KOPT-K1 (cell line): ENCODE results near the gene MYO5B.

ENCODE experiments used
- H3K27ac ChIP-seq: fragments of 200-600 bp; sonication (generic); 2 replicates; pipeline ENCODE4 v1.5.1; 2016; ENCODE audit warnings: antibody characterized with exemption, mild to moderate bottlenecking, low read depth, low read length; ENCODE audit not compliant: poor library complexity, severe bottlenecking
- H3K36me3 ChIP-seq: fragments of 200-600 bp; sonication (generic); 2 replicates; pipeline ENCODE4 v1.5.1; 2017; ENCODE audit warnings: antibody characterized with exemption, mild to moderate bottlenecking, low read length, moderate library complexity; ENCODE audit not compliant: insufficient read depth
- H3K9me3 ChIP-seq: fragments of 200-600 bp; sonication (generic); 2 replicates; pipeline ENCODE4 v1.5.1; 2017; ENCODE audit warnings: antibody characterized with exemption, low read length, mild to moderate bottlenecking; ENCODE audit not compliant: insufficient read depth, poor library complexity, severe bottlenecking

MYO5B gene

DNA sequence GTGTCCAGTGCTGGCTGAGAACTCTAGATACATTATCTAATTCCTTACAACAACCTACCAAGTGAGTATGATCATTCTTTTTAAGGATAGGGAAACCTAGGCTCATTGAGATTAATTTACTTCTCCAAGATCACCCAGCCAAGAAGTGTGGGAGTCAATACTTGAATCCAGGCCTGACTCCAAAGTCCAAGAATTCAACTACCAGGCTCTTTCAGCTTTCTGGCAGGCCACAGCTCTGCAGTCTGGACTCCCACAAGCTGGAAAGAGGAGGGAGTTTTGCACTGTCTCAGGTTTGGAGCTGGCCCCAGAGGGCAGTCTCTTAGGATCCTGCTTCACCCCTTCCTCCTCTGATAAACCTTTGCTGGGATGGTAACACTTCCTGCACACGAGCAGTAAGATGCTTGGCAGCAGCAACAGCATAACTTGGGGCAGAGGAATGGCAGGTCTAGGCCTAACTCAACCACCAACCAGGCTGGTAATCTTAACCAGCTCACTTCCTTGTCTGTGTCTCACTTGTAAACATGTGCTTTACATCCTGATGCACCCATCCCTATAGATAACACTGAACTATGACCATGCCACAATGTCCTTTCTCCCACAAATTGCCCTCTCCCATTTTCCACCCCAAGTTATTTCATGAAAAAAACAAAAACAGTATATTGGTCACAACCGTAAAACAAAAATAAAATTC lies 270.5 kb downstream of the MYO5B start:
- Histone ChIP-seq H3K36me3 (no peaks in the 10 kb centered on the region), H3K9me3 (no peaks in the 10 kb centered on the region), H3K27ac (no peak overlapping the region)

DNA sequence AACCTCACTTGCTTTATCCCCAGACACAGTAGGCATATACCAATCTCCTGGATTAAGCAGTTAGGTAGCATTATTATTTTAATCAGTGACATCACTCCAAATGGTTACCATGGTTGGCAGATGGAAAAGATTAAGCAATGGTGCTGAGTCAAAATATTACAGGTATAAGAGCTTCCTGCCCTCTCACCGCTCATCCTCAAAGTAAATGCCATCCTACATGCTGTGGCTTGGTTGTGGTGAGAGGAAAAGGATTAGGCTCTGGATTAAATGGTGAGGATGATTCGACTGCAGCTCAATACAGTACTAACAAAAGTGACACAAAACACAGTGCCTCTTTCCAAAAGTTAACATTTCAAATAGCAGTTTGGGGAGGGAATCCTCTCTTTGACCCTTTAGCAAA lies 272.7 kb downstream of the MYO5B start:
- Histone ChIP-seq H3K9me3 (no peaks in the 10 kb centered on the region), H3K27ac (no peak overlapping the region), H3K36me3 (no peaks in the 10 kb centered on the region)

DNA sequence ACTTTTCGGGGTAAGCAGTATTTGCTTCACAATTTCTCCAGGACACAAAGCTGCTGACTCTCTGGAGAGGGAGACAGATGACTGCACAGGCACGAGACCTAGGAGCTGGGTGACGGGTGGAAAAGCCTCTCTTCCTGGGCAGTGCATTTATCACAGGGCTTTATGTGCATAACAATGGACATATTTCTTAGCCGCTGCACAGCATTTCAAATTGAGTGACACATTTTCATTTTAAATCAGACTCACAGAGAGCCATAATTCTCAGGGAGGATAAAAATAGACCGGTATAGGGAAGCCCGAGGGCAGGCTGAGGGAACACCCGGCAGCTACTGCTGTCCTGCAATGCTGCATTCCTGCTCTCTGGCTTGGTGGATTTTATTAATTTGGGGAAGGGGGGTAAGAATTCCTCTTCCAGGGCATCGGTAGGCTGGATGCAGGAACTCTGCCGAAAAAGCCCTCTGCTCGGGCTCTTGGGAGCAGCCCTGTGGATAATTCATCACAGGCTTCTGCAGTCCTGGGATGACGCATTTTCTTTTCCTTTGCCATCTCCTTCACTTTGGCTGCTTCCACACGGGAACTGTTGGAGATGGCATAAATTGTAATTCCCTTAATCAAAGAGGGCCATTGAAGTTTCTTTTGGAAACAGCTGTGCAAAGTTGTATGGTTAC lies 273.5 kb downstream of the MYO5B start:
- H3K27ac ChIP-seq: no peak overlapping the region

DNA sequence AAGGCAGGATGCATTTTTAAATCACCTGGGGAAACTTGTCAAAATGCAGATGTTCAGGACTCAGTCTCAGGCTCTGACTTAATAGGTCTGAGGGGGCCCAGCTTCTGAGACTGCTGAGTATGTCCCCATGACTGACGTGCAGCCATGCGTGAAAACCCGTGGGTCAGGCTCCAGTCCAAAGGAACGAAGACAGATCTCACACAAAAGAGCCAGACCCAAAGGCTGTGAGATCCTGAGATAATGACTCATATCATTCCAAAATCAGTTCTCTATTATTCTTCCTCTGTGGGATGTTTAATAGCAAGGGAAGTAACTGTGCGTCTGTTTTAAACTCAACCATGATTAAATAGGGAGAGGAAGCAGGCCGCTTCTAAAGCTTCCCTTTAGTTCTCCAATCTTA lies 274.2 kb downstream of the MYO5B start:
- no peaks in the 10 kb centered on the region for H3K36me3 ChIP-seq
- no peaks in the 10 kb centered on the region for H3K9me3 ChIP-seq
- H3K27ac ChIP-seq: no peak overlapping the region

More for the DNA sequence above, 273.5 kb downstream of the MYO5B start:
- Histone ChIP-seq H3K36me3 (no peaks in the 10 kb centered on the region), H3K9me3 (no peaks in the 10 kb centered on the region)

DNA sequence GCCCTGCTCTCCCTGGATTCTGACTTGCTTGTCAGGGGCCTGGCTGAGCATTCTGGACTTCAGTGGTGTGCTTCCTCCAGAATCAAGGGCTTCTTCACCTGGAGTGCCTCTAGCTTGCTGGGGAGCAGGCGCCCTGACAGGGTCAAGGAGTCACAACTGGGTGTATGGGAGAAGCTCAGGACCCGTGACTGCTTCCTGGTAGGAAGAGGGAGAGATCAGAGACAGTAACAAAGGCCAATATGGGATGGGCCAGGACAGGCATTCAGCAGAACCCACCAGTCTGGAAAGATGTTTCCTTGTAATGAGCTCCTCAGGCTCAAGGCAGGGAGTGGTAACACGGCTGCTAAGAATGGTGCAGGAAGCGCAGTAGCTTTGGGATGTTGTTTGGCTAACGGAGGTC lies 277.2 kb downstream of the MYO5B start:
- Histone ChIP-seq H3K36me3 (no peaks in the 10 kb centered on the region), H3K9me3 (peaks cover 4% of the 10 kb centered on the region)

DNA sequence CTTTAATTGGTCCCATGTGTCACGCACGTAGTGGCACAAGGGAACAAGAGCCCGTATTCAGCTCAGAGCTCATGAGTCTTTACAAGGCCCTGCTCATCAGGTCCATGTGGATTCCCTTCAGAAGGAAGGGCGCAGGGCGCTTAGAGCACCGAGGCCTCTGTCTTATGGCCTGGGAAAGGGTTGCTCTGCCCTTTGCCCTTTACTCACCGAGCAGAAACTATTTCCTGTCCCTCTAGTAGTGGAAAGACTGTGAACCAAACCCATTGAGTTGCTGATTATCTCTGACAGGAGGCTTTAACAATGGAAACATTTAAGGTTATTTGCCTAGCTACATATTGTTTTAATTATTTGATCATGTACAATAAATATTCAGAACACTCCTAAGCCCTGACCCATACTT lies 279.6 kb downstream of the MYO5B start:
- Histone ChIP-seq H3K36me3 (no peaks in the 10 kb centered on the region), H3K9me3 (peaks cover 11% of the 10 kb centered on the region), H3K27ac (no peak overlapping the region)

More for the DNA sequence above, 277.2 kb downstream of the MYO5B start:
- H3K27ac ChIP-seq: no peak overlapping the region

DNA sequence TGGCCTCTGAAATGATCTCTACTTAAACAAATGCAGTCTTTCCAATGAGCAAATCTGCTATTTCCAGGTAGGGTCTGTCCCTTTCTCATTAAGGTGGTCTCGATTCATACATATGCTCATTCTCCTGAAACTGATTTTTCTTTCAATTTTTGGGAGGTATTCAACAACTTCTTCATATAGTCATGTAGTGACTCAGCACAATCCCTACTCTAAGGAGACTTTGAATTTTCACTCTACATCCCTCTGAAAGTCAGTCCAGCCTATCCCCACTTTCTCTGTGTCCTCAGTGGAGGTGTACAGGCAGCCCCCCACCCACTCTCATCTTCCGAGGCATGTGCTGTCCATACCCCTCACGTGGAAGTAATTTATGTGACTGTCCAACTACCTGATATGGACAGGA lies 281.7 kb downstream of the MYO5B start:
- no peak overlapping the region for H3K27ac ChIP-seq
- peaks cover 11% of the 10 kb centered on the region for H3K9me3 ChIP-seq
- no peaks in the 10 kb centered on the region for H3K36me3 ChIP-seq

DNA sequence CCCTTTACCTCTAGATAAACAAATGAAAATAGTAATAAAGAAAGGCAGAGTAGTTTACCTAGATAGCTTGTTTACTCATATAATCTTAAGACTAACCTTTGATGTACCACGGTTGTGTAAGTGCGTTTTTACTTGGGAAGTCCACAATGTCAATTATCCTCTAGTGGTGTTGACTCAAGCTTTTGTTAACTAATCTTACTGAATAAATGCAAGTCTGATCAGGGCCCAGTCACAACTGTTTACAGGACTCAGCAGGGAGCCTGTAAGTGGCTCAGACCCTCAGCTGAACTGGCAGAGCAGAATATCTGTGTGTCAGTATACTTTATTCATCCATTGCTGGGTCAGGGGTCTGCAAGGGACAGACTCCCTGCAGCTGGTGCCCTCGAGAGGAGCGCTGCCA lies 283.5 kb downstream of the MYO5B start:
- Histone ChIP-seq H3K36me3 (no peaks in the 10 kb centered on the region), H3K9me3 (peaks cover 11% of the 10 kb centered on the region), H3K27ac (no peak overlapping the region)

DNA sequence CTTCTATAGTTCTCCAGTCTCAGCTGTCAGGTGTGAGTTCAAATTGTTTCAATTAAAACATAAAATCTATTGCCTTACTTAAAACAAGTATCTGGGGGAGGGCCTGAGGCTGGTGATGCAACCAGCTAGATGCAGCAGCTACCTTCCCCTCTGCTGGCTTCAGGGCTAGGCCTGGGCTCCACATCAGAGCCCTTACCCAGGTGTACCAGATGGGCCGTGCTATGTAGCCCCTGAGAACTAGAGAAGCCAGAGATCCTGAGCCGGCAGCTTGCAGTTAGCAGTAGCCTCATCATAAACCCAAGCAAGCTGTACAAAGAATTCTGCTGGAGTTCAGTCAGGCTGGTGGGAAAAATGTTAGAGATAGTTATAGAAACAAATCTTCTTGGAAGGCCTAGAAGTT lies 284.0 kb downstream of the MYO5B start:
- Histone ChIP-seq H3K9me3 (peaks cover 11% of the 10 kb centered on the region), H3K36me3 (no peaks in the 10 kb centered on the region), H3K27ac (no peak overlapping the region)

DNA sequence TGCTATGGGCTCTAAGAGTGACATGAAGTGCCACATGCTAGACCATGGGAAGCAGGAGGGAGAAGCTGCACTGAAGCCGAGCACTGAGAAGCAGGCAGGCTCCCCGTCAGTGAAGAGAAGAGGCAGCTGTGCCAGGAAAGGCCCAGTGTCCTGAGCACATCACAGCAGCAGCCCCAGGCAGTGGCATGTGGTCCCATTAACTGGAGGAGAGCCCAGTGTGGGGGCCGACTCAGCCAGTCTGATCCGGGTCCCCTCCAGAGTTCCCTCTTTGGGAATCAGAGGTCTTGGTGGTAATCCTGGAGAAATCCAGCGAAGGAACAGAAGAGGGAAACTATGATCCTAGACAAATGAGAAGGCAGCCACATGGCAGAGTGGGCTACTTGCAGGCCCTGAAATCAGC lies 284.9 kb downstream of the MYO5B start:
- Histone ChIP-seq H3K9me3 (peaks cover 11% of the 10 kb centered on the region), H3K36me3 (no peaks in the 10 kb centered on the region), H3K27ac (no peak overlapping the region)

DNA sequence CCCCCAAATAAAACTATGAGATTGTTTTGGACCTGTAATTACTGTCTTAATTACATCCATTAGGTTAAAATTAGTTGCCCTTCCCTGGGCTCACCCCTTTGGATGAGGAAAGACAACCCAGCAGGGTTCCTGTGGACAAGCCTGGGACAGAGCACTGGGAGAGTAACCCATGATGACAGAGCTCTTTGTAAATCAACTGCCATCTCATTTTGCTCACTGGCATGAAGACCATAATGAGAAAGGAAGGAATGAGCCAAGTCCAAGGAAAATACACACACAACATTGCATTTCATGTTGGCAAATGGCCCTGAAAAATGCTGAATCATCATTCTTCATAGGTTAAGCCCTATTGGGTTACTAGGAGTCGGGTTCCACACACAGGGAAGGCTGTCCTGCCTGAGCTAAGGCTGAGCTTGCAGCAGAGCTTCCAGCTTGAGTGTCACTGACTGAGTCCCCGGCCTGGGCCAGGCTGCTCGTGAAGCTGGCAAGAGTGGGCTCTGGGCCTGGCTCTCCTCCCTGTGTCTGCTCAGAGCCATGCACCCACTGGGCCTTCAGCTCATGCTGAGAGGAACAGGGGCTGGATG lies 287.5 kb downstream of the MYO5B start:
- H3K27ac ChIP-seq: no peak overlapping the region
- H3K36me3 ChIP-seq: no peaks in the 10 kb centered on the region
- peaks cover 3% of the 10 kb centered on the region for H3K9me3 ChIP-seq

DNA sequence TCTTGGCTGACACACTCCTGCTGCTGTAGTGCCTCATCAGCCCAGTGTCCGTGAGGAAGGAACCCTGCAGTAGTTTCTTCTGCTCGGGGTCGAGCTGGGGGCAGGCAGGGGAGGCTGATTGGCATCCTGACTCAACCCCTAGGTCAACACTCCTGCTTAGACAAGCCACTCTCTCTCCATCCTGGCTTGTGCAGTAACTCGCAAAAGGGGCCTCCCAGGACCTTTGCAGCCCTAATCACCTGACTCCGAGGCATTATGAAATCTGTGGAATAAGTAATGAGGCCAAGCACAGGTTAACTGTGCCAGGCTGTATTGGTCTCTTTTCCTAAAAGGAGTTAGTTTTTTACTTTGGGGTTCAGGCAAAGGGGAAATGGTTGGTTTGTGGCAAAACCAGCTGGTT lies 289.2 kb downstream of the MYO5B start:
- H3K27ac ChIP-seq: no peak overlapping the region
- H3K9me3 ChIP-seq: no peaks in the 10 kb centered on the region
- H3K36me3 ChIP-seq: no peaks in the 10 kb centered on the region

DNA sequence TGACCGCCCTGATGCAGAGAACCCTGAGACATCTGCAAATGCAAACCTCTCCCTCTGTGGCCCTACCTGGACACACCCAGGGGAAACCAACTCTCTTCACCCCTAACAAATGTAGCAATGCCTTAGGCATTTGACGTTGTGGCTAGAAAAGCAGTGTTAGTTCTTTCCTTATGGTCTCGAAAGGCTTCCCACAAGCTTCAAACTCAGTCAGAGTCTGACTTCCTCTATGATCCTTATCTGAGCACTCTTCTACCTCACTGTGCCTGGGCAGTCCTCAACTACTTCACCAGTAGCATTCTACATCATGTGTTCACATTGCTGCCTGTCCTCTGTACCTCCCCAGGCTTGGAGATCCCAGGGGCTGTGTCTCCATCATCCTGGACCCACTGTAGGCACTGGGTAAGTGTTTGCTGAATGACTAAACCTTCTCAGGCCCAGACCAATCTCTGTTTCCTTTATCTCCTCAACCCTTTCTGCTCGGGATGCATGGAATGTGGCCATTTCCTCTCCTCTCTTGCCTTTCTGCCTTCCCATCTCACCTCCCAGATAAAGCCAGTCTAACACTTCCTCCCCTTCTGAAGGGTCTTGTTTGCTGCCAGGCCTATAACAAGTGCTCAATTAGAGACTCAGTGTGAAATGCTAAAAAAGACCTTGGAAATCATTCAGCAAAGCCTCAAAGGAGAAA lies 289.9 kb downstream of the MYO5B start:
- no peak overlapping the region for H3K27ac ChIP-seq
- no peaks in the 10 kb centered on the region for H3K36me3 ChIP-seq
- H3K9me3 ChIP-seq: no peaks in the 10 kb centered on the region

DNA sequence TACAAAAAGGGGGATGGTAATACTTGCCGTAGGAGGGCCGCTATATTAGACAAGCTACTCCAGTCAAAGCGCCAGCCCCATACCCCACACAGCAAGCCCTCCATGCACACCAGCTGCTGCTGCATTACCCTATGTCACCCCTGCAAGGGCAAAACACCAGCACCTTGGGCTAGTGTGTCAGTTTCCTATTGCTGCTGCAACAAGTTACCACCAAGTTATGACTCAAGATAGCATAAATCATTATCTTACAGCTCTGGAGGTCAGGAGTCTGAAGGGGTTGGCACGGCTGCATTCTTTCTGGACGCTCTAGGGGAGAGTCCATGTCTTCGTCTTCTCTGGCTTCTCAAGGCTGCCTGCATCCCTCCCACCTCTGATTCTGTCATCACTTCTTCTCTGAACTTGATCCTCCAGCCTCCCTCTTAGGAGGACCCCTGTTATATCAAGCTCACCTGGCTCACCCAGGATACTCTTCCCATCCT lies 293.0 kb downstream of the MYO5B start:
- H3K9me3 ChIP-seq: no peaks in the 10 kb centered on the region
- H3K27ac ChIP-seq: no peak overlapping the region
- H3K36me3 ChIP-seq: no peaks in the 10 kb centered on the region

DNA sequence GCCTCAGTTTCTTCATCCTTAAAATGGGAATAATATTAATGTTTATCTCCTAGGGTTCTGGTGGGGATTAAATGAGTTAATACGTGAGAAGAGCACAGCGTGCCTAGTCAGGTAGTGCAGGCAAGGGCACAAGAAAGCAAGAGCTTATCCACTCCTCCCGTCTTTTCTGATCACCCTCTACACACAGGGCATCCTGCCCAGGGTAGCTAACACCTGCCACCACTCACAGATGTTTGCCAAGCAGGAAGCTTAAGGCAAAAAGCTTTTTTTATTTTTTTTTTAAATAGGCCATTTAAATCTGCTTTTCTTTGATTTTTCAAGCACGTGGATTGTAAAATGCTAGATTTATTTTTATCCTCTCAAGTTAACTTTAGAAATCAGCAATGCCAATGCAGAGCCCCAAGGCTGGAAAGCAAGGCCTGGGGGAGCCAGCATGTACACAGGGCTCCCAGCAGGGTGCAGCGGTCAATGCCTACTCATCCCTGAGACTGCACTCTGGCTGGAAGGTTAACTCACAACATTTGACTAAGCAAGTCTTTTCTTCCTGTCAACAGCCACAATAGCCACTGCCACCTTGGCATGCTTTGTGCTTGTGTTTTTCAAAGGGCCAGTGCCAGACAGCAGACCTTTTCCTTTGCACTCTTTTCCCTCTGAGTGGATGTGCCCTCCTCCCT lies 295.2 kb downstream of the MYO5B start:
- Histone ChIP-seq H3K36me3 (no peaks in the 10 kb centered on the region), H3K9me3 (no peaks in the 10 kb centered on the region), H3K27ac (no peak overlapping the region)
